GM06990 (cell line): Measurements from ENCODE around the gene CXCR4.

Experiments
- DNase-seq: peaks from one replicate; pipeline ENCODE4 v3.0.0-alpha.2; 2011; ENCODE audit not compliant: insufficient read length; ENCODE audit errors: extremely low read depth
- H3K27me3 ChIP-seq: replicated peaks from 2 replicates; pipeline ENCODE4 v1.6.0; 2011; ENCODE audit warnings: low read length; ENCODE audit not compliant: control insufficient read depth, insufficient read depth
- H3K36me3 ChIP-seq: 2 replicates; pipeline ENCODE4 v1.5.1; 2011; ENCODE audit warnings: low read length; ENCODE audit not compliant: control insufficient read depth, insufficient read depth
- H3K4me3 ChIP-seq: replicated peaks from 2 replicates; pipeline ENCODE4 v1.5.1; 2011; ENCODE audit warnings: low read depth, mild to moderate bottlenecking, control low read depth, low read length
- TF ChIP-seq, protein P1 (sequence below): IDR thresholded peaks from 2 replicates; pipeline ENCODE4 v1.5.1; 2011; ENCODE audit warnings: low read length, control low read depth, mild to moderate bottlenecking, inconsistent platforms; ENCODE audit not compliant: insufficient read depth, poor library complexity, severe bottlenecking

Gene CXCR4

DNA sequence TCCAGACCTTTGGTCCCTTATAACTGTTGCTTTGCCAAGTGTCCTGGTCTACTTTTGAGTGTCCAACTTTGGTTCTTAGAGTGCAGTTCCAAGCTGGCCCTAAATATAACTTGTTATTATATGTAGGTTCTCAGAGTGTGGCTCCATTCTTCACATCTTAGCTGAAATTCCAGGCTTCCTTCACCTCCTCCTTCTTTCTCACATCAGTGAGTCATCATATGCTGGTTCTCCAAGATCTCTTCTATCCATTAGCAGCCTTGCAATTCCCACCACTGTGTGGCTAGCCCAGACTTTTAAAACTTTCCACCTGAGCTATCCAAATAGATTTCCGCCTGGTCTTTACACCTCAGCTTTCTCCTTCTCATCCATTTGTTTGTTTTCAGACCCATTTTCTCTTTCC is 12.6 kb upstream of the CXCR4 start:
- no peaks in the 10 kb centered on the region; the same call in 1 of the 2 replicates for H3K27me3 ChIP-seq
- TF ChIP-seq, protein P1, sequence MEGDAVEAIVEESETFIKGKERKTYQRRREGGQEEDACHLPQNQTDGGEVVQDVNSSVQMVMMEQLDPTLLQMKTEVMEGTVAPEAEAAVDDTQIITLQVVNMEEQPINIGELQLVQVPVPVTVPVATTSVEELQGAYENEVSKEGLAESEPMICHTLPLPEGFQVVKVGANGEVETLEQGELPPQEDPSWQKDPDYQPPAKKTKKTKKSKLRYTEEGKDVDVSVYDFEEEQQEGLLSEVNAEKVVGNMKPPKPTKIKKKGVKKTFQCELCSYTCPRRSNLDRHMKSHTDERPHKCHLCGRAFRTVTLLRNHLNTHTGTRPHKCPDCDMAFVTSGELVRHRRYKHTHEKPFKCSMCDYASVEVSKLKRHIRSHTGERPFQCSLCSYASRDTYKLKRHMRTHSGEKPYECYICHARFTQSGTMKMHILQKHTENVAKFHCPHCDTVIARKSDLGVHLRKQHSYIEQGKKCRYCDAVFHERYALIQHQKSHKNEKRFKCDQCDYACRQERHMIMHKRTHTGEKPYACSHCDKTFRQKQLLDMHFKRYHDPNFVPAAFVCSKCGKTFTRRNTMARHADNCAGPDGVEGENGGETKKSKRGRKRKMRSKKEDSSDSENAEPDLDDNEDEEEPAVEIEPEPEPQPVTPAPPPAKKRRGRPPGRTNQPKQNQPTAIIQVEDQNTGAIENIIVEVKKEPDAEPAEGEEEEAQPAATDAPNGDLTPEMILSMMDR, result no peak
- DNase-seq, result no peak
- no peaks in the 10 kb centered on the region for H3K36me3 ChIP-seq
- no peak overlapping the region for H3K4me3 ChIP-seq

DNA sequence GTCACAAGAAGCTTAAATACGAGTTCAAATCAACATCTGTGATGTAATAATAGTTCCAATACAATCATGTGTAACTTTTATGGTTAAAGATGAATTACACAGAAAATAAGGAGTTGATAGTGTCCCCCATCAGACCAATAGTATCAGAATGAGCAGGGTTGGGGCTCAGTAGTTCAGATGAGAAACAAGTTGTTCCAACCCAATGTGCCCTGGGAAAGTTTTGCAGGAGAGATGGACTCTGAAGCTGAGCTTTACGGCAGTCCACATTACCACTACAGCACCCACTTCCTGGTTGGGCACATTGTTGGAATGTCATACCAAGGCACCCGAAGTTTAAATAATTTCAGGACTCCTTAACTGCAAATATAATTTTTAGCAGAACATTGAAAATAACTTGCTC is 12.1 kb upstream of the CXCR4 start:
- no peaks in the 10 kb centered on the region; the same call in 1 of the 2 replicates for H3K27me3 ChIP-seq
- no peak for DNase-seq
- TF ChIP-seq, protein P1, result no peak
- no peaks in the 10 kb centered on the region for H3K36me3 ChIP-seq
- H3K4me3 ChIP-seq, result no peak overlapping the region

DNA sequence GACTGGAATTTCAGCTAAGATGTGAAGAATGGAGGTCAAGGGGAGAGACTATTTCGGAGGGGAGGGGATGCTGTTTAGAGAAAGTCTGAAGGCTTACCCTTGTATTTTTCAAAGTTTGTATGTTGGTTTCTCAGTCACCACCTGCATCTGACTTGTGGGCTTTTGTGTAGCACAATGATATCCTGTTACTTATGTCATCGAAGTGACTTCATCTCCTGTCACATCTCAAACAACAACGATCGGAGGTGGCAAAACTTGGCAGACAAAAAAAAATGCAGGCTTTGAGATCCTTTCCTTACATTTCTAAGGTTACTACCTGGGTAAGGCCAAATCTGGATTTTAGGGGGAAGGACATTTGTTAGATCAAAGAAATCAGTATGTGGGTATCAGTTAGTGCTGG is 11.7 kb upstream of the CXCR4 start:
- DNase-seq, result no peak
- no peak overlapping the region for H3K4me3 ChIP-seq
- no peaks in the 10 kb centered on the region; the same call in 1 of the 2 replicates for H3K27me3 ChIP-seq
- no peaks in the 10 kb centered on the region for H3K36me3 ChIP-seq
- TF ChIP-seq, protein P1, result no peak

DNA sequence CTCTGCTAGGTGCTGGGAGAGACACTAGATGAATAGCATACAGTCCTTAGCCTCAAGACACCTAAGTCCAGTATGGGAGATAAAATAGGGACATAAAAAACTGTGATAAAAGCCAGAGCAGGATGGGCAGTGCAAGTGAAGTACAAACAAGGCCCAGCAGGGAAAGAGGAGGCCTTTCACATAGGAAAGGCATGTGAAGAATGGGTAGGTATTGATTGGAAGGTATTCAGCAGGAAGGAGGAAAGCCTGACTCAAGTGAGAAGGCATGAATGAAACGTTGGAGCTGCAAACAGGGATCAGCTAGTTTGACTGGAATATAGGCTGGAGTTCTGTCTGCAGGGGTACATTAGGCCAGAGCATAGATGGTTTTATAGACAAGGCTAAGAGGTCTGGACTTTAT is 11.0 kb upstream of the CXCR4 start:
- TF ChIP-seq, protein P1, result no peak
- no peak overlapping the region for H3K4me3 ChIP-seq
- no peaks in the 10 kb centered on the region; the same call in 1 of the 2 replicates for H3K27me3 ChIP-seq
- no peak for DNase-seq
- no peaks in the 10 kb centered on the region for H3K36me3 ChIP-seq

DNA sequence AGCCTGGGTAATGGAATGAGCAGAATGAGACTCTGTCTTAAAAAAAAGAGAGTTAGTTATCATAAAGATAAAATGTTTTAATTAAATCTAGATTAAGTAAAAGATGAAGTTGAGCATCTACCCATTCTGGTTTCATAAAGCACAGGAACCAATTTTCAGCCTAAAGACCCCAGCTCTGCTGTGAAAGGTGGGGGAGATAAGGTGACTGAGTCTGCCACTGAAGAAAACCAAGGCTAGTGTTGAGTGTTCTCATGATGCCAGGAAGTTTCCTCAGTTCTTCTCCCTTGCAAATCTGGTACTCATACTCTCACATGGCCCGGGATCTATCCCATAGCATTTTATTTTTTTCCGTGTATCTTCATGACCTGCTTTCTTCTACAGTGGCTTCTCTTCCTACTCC is 10.4 kb upstream of the CXCR4 start:
- no peak overlapping the region for H3K4me3 ChIP-seq
- TF ChIP-seq, protein P1, result no peak
- DNase-seq, result no peak
- no peaks in the 10 kb centered on the region; the same call in 1 of the 2 replicates for H3K27me3 ChIP-seq
- no peaks in the 10 kb centered on the region for H3K36me3 ChIP-seq

DNA sequence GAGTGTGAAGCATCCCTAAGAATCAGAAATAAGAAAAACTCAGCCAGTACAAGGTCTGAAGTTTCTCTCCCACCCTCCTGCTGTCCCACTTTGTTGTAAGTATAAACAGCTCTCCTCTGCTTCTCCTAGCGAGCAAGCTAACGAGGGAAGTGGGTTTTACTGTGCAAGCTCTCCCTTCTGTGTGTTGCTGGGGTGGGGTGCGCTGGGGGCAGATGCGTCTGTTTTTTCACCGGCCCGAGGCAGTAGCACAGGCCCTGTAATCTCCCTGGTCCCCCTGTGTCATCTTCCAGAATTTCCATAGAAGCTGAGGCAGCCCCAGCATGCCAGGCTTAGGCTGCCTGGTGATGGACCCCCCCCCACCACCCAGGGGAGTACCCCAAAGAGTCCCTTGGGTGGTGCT is 9.4 kb upstream of the CXCR4 start:
- TF ChIP-seq, protein P1, result no peak
- no peak for DNase-seq
- H3K4me3 ChIP-seq, result no peak overlapping the region
- no peaks in the 10 kb centered on the region for H3K36me3 ChIP-seq
- H3K27me3 ChIP-seq, result no peaks in the 10 kb centered on the region; the same call in none of the 2 replicates
